HG02884 (cell line): ENCODE measurements around the gene PARG.
"Not testable (repeated sequence)": the region's sequence is repeated elsewhere in the genome, so short reads cannot be mapped to it uniquely, and the experiment has no call there.

Experiments used
- ATAC-seq: cut with Tn5 transposase; IDR thresholded peaks from one replicate; pipeline ENCODE4 v1.9.1; 2021; ENCODE audit warnings: mild to moderate bottlenecking, moderate library complexity; ENCODE audit not compliant: unreplicated experiment

The PARG gene

DNA sequence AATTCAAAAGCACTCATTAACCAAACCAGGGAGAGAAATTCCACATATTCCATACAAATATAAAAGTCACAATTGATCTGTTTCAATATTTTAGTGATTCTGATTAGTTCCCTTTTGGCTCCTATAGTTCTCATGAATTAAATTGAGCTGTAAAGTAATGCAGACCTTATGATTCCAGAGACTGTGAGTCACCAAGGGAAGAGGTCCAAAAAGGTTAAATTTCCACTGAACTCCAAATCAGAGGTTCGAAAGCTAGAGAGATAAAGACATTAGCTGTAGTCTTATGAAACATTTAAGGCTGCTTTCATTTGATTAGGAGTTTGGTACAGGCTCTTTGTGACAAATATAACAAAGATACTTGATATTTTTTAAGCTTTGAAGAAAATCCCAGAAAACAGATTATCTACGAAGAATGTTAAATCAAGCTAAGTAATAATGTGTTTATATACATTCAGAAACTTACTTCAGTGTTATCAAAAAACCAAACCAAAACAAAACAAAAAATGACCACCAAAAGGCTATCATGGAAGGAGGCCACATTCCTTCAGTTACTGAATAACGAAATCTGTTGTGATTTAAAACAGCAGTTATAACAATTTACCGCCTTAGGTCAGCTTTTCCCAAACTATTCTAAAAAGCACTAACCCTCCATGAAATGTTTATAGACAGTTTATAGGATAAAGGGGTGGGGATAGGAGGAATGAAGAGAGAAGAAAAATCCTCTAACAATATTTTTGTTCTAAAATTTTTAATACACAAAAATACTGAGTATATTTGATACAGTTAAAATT lies 33.3 kb downstream of the PARG start:
- ATAC-seq = not testable (repeated sequence)

DNA sequence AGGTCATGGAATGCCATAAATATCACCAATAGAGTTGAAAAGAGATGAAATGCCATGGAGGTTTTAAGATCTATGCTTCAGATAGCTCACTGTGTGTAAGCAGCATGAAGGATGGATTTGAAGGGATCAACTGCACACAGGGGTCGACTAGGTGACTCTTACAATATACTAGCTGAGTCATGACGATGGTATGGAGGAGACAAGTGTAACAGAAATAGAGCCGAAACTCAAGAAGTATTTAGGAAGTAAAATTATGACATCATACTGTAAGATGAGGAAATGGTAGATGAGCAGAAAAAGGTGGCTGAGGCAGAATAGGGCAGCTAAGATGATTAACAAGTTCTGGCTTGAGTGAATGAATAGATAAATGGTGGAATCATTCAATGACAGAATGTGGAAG lies 38.0 kb downstream of the PARG start:
- ATAC-seq = not testable (repeated sequence)

DNA sequence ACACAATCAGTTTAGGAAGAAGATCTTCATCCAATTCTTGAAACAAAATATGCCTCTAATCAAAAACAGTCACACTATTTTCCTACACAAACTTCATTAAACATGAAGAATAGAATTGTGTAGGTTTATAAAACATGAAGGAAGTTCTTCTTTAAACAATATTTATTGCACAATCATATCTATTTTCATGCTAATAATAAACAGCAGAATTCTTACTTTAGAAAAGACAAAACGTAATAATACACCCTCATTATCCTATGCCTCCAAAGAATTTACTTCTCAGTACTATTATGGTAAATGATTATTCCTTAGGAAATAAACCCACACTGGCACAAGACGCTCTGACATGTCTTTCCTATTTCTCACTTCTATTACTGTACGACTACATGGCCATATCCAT lies 41.4 kb downstream of the PARG start:
- not testable (repeated sequence) for ATAC-seq

- not testable (repeated sequence) for ATAC-seq
Measured at GRCh38 chr10:49899999-49900398, 41.8 kb downstream of the PARG start.

DNA sequence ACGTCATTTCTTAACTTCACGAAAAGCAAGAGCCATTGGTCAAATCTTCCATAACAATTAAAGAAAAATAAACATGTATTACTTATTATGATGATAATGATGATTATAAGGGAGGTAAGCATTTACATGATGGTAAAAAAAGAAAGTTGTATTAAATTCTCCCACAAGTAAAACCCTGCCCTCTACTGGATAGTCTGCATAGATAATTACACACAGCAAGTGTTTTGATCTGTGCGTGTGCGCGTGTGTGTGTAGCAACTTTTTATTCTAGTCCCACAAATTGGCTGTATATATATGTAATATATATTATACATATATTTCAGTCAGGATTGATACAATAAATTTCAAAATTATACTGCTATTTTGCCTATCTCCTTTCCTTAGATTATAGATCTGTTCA lies 51.8 kb downstream of the PARG start:
- not testable (repeated sequence) for ATAC-seq

GRCh38 chr10:49884739-49885331 lies 57.0 kb downstream of the PARG start:
- ATAC-seq = not testable (repeated sequence)

DNA sequence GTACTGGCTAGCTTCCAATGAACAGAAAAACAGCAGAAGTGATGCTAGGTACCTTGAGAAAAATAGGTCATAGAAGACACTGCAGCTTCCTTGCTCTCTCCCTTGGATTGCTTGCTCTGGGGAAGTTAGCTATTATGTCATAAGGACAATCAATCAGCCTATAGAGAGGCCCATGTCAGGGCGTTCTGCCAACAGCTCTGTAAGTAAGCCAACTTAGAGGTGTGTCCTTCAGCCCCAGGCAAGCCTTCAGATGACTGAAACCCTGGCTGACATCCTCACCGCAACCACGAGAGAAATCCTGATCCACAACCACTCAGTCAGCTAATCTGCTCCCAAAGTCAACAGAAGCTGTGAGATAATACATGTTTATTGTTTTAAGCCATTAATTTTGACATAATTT lies 58.0 kb downstream of the PARG start:
- ATAC-seq = not testable (repeated sequence)

GRCh38 chr10:49882327-49882726 lies 59.5 kb downstream of the PARG start:
- ATAC-seq = not testable (repeated sequence)

GRCh38 chr10:49872740-49873139 lies 69.1 kb downstream of the PARG start:
- not testable (repeated sequence) for ATAC-seq

- ATAC-seq = not testable (repeated sequence)
Measured at GRCh38 chr10:49871462-49871861, 70.4 kb downstream of the PARG start.

DNA sequence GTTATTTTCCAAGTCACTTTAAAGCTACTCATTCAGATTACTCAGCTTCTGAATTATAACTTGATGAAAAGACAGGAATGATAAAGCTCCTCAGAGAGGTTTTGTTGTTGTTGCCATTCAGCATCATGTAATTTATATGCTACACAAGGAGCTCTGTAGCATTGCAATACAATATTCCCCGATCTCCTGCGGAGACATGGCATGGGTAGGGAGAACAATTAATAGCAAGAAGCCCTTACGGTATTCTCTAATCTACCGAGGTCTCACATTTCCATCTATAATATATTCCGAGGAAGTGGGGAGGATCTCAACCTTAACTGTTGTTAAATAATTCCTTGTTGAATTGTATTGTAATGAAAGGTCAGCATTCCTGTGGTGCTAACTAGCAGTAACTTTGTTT lies 81.9 kb downstream of the PARG start:
- ATAC-seq = not testable (repeated sequence)

DNA sequence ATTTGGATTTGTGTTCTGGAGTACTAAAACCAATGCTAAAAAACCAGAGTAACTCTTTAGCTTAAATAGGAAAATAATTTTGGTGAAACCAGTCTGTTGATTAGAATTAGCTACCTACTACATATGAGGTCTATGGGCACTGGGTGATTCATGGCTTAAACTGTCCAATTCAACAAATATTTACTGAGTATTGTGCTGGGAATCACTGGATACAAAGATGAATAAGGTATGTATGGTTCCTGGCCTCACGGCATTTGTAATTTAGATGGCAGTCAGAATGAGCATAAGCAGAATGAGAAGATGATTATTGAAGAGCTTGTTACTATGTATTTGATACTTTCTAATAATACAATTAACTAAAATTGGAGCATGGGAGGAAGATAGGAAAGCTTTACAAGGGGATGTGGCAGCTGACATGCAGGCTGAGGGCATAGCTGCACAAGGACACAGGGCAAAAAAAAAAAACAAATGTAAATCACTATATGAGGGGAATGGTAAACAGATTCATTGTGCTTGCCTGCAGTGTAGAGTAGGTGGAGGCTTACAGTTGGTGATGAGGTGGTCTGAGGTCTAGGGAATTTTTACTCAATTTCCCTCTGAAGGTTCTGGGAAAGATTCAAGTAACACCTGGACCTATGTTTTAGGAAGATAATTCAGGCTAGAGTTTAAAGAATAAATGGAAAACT lies 83.0 kb downstream of the PARG start:
- ATAC-seq = not testable (repeated sequence)

DNA sequence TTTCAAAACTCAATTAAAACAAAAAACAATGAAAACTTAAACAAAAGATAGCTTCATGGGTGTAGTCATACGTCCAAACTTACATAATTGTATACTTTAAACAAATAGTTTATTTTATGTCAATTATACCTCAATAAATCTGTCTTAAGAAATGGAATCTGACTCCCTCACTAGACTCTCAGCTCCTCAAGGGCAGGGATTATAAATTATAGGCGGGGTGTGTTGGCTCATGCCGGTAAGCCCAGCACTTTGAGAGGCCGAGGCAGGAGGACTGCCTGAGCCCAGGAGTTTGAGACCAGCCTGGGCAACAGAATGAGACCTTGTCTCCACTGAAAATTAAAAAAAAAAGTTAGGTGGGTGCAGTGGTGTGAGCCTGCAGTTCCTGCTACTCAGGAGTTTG lies 92.3 kb downstream of the PARG start:
- ATAC-seq = not testable (repeated sequence)

- ATAC-seq = no peak
Measured at GRCh38 chr10:49844775-49845595, 96.8 kb downstream of the PARG start.

GRCh38 chr10:49842333-49842628 lies 99.5 kb downstream of the PARG start:
- not testable (repeated sequence) for ATAC-seq

DNA sequence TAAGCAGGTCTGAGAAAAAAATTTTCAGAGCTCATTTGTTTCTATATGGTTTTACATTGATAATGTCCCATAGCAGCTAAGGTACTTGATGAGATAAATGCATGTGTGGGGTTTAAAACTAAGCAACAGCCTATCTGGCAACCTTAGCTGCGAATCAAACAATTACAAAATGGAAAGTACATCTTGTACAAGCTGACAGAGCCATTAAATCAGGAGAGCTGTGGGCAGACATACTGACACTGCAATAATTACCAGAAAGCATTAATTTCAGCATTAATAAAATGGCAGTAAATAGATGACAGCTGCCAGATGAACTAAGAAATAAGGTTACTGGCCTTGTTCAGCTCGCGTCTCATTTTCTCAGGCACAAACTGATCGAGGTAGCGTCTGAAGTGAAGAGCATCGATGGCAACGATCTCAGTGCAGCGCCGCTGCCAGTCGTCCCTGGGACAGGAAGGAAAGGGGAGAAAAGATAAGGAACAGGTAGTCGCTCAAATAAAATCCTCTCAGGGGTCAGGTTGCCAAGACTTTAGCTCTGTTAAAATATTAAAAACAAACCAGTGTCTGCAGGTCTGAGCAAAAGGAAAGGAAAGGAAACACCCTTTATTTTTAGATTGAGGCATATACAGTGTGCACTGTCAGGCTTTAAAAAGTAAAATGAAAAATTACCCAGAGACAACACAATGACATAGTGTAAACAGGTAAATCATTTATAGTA lies 100.1 kb downstream of the PARG start:
- no peak for ATAC-seq

DNA sequence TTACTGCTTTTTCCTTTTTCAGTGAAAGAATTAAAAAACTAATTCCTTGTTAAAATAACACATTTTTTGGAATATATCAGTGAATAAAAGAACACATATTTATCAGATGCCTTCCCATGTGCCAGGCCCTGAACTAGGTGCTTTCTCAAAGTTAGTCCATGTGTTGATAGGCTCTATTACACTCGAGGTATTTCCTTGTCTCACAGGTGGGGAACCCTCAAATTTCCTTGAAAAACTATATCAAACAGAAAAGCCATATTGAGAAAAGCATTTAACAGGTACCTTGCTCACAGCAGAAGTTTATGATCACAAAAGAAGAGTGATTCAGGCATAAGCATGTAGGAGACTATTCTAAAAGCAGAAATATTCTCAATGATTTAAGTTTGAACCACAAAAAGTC lies 104.1 kb downstream of the PARG start:
- no peak for ATAC-seq

GRCh38 chr10:49837051-49837478 lies 104.8 kb downstream of the PARG start:
- ATAC-seq = no peak

GRCh38 chr10:49834976-49835375 lies 106.9 kb downstream of the PARG start:
- ATAC-seq = no peak

GRCh38 chr10:49834201-49834600 lies 107.6 kb downstream of the PARG start:
- no peak for ATAC-seq
